BLaER1 (cell line): Measurements from ENCODE around the gene PLCB4.
"Not testable (repeated sequence)": the region's sequence is repeated elsewhere in the genome, so short reads cannot be mapped to it uniquely, and the experiment has no call there.

Experiments
- H3K27ac ChIP-seq: shearing (Covaris generic); formaldehyde crosslinking; 2 replicates; pipeline ENCODE4 v1.8.1; 2022
- H3K27me3 ChIP-seq: shearing (Covaris generic); formaldehyde crosslinking; 2 replicates; pipeline ENCODE4 v1.8.1; 2022
- H3K36me3 ChIP-seq: shearing (Covaris generic); formaldehyde crosslinking; 2 replicates; pipeline ENCODE4 v1.8.1; 2022
- H3K4me1 ChIP-seq: shearing (Covaris generic); formaldehyde crosslinking; 2 replicates; pipeline ENCODE4 v1.8.1; 2022
- H3K4me2 ChIP-seq: shearing (Covaris generic); formaldehyde crosslinking; 2 replicates; pipeline ENCODE4 v1.8.1; 2022
- H3K4me3 ChIP-seq: shearing (Covaris generic); formaldehyde crosslinking; 2 replicates; pipeline ENCODE4 v1.8.1; 2022
- H3K9ac ChIP-seq: shearing (Covaris generic); formaldehyde crosslinking; 2 replicates; pipeline ENCODE4 v1.8.1; 2022
- H3K9me3 ChIP-seq: shearing (Covaris generic); formaldehyde crosslinking; 2 replicates; pipeline ENCODE4 v1.8.1; 2022
- H4K20me1 ChIP-seq: shearing (Covaris generic); formaldehyde crosslinking; 2 replicates; pipeline ENCODE4 v1.8.1; 2022
- Cebpa-rat ChIP-seq: shearing (Covaris generic); IDR thresholded peaks from 2 replicates; pipeline ENCODE4 v1.8.1; 2022

Gene PLCB4

DNA sequence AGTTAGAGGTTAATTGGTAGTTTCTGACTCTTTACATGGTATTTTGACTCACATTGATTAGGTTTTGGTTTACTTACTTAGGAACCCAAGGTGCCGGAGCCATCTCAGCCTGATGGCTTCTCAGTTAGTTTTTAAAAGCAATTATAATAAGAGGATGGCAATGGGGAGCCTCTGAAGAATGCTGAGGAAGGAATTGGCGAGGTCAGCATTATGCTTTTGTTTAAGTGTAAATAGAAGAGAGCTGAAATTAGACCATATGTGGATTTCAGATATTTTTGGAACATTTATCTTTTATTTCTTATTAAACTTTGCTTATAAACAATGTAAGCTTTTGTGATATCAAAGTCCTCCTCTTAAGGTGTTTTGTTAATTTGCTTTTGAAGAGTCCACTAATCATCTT is 77.8 kb downstream of the PLCB4 start:
- no peak for TF ChIP-seq Cebpa-rat

DNA sequence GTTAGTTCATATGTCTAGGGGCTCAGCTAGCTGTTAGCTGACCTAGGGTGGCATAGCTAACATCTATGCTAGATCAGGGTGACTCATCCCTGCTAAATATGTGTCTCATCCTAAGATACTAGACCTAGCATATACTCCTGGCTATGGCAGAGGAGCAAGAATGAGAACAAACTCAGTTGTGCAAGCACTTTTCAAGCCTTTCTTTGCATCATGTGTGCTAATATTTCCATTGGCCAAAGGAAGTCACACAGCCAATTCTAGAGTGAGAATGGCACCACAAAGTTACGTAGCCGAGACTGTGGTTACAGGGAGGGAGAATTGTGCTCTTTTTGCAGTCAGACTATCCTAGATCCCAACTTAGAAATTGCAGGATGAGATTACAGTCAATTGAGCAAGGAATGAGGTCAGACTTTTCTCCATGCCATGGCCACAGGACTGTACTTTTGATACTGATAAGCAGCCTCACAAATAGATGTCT is 78.7 kb downstream of the PLCB4 start:
- no peaks in the 10 kb centered on the region for H3K36me3 ChIP-seq
- no peak for TF ChIP-seq Cebpa-rat
- peaks cover 31% of the 10 kb centered on the region for H3K4me1 ChIP-seq
- H3K27me3 ChIP-seq: no peaks in the 10 kb centered on the region
- no peaks in the 10 kb centered on the region for H4K20me1 ChIP-seq
- H3K4me2 ChIP-seq: no peak overlapping the region
- peaks cover 18% of the 10 kb centered on the region for H3K9me3 ChIP-seq
- H3K9ac ChIP-seq: no peak overlapping the region
- no peak overlapping the region for H3K27ac ChIP-seq
- no peak overlapping the region for H3K4me3 ChIP-seq

More for the DNA sequence above, 77.8 kb downstream of the PLCB4 start:
- Histone ChIP-seq H3K27ac (no peak overlapping the region), H3K4me1 (peaks cover 40% of the 10 kb centered on the region), H3K4me2 (no peak overlapping the region), H3K36me3 (no peaks in the 10 kb centered on the region), H3K27me3 (no peaks in the 10 kb centered on the region), H3K4me3 (no peak overlapping the region), H3K9ac (no peak overlapping the region), H3K9me3 (peaks cover 9% of the 10 kb centered on the region), H4K20me1 (no peaks in the 10 kb centered on the region)

- TF ChIP-seq Cebpa-rat: no peak
- Histone ChIP-seq H3K9ac (no peak overlapping the region), H4K20me1 (no peaks in the 10 kb centered on the region), H3K36me3 (no peaks in the 10 kb centered on the region), H3K27me3 (no peaks in the 10 kb centered on the region), H3K4me1 (peaks cover 25% of the 10 kb centered on the region), H3K27ac (no peak overlapping the region), H3K9me3 (peaks cover 25% of the 10 kb centered on the region), H3K4me2 (no peak overlapping the region), H3K4me3 (no peak overlapping the region)
These were observed 79.4 kb downstream of the PLCB4 start for GRCh38 chr20:9148291-9148690.

DNA sequence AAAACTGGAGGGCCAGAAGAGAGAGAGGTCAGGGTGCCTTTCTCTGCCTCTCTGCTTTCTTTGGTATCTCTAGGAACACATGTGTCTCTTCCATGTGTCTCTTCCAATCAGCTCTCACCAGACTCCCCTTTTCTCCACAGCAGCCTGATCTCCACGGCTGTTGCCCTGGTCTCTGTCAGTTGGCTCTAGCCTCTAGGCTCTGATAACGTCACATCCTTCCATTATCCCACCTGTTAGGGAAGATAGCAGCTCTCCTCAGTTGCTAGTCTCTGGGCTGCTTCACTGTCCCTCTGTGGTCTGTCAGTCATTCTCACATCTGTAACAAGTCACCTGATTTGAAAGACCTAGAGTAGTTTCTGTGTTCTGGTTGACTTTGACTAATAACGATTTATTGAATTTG is 80.2 kb downstream of the PLCB4 start:
- peaks cover 28% of the 10 kb centered on the region for H3K9me3 ChIP-seq
- peaks cover 17% of the 10 kb centered on the region for H3K4me1 ChIP-seq
- no peaks in the 10 kb centered on the region for H4K20me1 ChIP-seq
- H3K36me3 ChIP-seq: no peaks in the 10 kb centered on the region
- no peak overlapping the region for H3K27ac ChIP-seq
- H3K27me3 ChIP-seq: no peaks in the 10 kb centered on the region
- H3K4me2 ChIP-seq: no peak overlapping the region
- TF ChIP-seq Cebpa-rat: no peak
- no peak overlapping the region for H3K9ac ChIP-seq
- H3K4me3 ChIP-seq: no peak overlapping the region

DNA sequence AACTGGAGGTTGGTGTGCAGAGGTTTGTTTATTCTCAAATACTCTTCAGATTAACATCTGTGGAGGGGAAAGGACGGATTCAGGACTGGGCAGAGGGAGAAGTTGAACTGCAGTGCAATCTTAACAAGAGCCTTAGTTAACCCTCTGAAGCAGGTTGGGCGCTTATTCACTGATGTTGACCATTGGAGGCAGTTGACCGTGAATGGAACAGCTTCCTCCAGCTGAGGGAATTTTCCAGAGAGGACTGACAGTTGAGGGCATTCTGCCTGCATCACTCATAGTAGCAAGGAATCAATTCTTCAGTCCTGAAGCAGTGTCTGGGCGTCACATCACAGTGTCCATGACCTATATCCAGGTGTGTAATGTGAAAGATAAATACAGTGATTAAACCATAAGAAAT is 80.9 kb downstream of the PLCB4 start:
- H3K4me3 ChIP-seq: no peak overlapping the region
- no peak overlapping the region for H3K4me2 ChIP-seq
- H3K9me3 ChIP-seq: peaks cover 28% of the 10 kb centered on the region
- no peak overlapping the region for H3K27ac ChIP-seq
- H3K36me3 ChIP-seq: no peaks in the 10 kb centered on the region
- H3K9ac ChIP-seq: no peak overlapping the region
- peaks cover 11% of the 10 kb centered on the region for H3K4me1 ChIP-seq
- H3K27me3 ChIP-seq: no peaks in the 10 kb centered on the region
- no peak for TF ChIP-seq Cebpa-rat
- H4K20me1 ChIP-seq: no peaks in the 10 kb centered on the region

GRCh38 chr20:9150679-9151078 is 81.8 kb downstream of the PLCB4 start:
- no peak for TF ChIP-seq Cebpa-rat
- Histone ChIP-seq H3K27me3 (no peaks in the 10 kb centered on the region), H3K36me3 (no peaks in the 10 kb centered on the region), H3K9me3 (peaks cover 28% of the 10 kb centered on the region), H3K4me1 (peaks cover 3% of the 10 kb centered on the region), H3K27ac (no peak overlapping the region), H4K20me1 (no peaks in the 10 kb centered on the region), H3K9ac (no peak overlapping the region), H3K4me2 (no peak overlapping the region), H3K4me3 (no peak overlapping the region)

GRCh38 chr20:9152139-9152538 is 83.3 kb downstream of the PLCB4 start:
- not testable (repeated sequence) for H3K36me3 ChIP-seq, H4K20me1 ChIP-seq, H3K27me3 ChIP-seq, H3K9ac ChIP-seq, H3K27ac ChIP-seq, H3K4me1 ChIP-seq, H3K4me3 ChIP-seq, H3K4me2 ChIP-seq
- peaks cover 28% of the 10 kb centered on the region for H3K9me3 ChIP-seq

GRCh38 chr20:9154464-9155024 is 85.7 kb downstream of the PLCB4 start:
- no peaks in the 10 kb centered on the region for H3K27me3 ChIP-seq
- no peaks in the 10 kb centered on the region for H4K20me1 ChIP-seq
- H3K4me1 ChIP-seq: peaks cover 16% of the 10 kb centered on the region
- H3K4me3 ChIP-seq: no peak overlapping the region
- no peak overlapping the region for H3K4me2 ChIP-seq
- H3K9me3 ChIP-seq: peaks cover 22% of the 10 kb centered on the region
- no peak for TF ChIP-seq Cebpa-rat
- H3K36me3 ChIP-seq: no peaks in the 10 kb centered on the region
- H3K27ac ChIP-seq: no peak overlapping the region
- H3K9ac ChIP-seq: no peak overlapping the region

DNA sequence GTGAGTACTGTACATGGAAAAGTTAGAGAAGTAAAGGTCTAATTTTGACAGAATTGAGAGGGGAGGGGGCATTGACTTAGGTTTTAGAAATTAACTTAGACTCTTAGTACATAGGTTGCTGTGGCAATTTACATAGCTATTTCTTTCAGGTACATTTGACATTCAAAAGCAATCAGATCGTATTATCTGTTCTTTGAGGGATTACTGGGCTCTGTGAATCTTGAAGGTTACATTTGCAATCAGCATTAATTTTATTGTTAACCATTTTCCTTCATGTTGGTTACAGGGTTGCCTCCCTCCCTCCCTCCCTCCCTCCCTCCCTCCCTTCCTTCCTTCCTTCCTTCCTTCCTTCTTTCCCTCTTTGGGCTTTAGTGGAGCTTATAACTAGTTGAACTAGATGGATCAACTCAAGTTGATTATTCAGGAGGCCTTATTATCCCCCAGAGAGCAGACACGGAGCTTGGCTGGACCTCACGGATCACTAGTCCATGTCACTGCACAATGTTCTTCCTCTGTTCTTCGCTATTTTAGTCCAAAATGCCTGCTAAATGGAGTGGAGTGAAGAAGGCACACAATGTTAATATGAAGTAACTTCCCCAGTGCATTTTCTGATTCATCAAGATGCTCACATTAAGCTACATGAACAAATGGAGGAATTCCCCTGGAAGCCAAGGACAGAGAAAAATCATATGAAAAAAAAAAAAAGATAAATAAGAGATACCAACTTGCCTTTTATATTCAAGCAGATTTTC is 87.8 kb downstream of the PLCB4 start:
- TF ChIP-seq Cebpa-rat: no peak
- Histone ChIP-seq H3K9ac (no peak overlapping the region), H4K20me1 (no peaks in the 10 kb centered on the region), H3K27ac (no peak overlapping the region), H3K36me3 (no peaks in the 10 kb centered on the region), H3K27me3 (no peaks in the 10 kb centered on the region), H3K4me1 (peaks cover 32% of the 10 kb centered on the region), H3K4me3 (no peak overlapping the region), H3K9me3 (peaks cover 19% of the 10 kb centered on the region), H3K4me2 (peak overlapping the region; percentile 59)

GRCh38 chr20:9160331-9160730 is 91.4 kb downstream of the PLCB4 start:
- H3K4me3 ChIP-seq: no peak overlapping the region
- H3K4me1 ChIP-seq: peaks cover 32% of the 10 kb centered on the region
- peak overlapping the region; percentile 57 for H3K4me2 ChIP-seq
- no peak for TF ChIP-seq Cebpa-rat
- no peak overlapping the region for H3K9ac ChIP-seq
- H3K9me3 ChIP-seq: no peaks in the 10 kb centered on the region
- no peaks in the 10 kb centered on the region for H4K20me1 ChIP-seq
- no peaks in the 10 kb centered on the region for H3K27me3 ChIP-seq
- no peak overlapping the region for H3K27ac ChIP-seq
- no peaks in the 10 kb centered on the region for H3K36me3 ChIP-seq
